ENCODE data around the gene ZNF532. TPM values are rescaled to one million over a fixed set of nuclear protein-coding genes. Genes with fewer than 3 reads are reported as not detected.
A peak's percentile ranks its signal among the peaks of the same experiment; 100 is the strongest.

Gene ZNF532
- total RNA-seq, 6 donors from 2014 or later: 35.6 to 76.5 (median 42.9) TPM

DNA sequence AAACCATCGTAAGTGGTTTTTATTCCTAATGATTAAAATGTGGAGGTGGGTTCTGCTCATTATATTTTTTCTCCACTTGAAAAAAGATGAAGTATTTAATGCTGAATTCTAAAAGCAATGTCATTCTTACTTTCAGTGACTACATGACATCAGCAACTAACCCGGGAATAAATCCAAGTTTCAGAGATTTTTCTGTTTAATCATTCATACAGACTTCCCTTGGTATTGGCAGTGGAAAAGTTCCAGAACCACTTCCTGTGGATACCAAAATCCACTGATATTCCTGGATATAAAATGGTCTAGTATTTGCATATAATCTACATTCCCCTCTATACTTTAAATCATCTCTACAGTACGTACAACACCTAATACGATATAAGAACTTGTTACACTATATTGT lies 128.6 kb downstream of the ZNF532 start:
- Histone ChIP-seq H3K9me3 (no peaks in the 10 kb centered on the region), H3K36me3 (no peaks in the 10 kb centered on the region), H3K27ac (peak overlapping the region in 3 of 4 donors; percentile 67 to 75 (median 69)), H3K27me3 (no peaks in the 10 kb centered on the region), H3K4me1 (peaks cover 12 to 39% (median 16%) of the 10 kb centered on the region in 4 donors), H3K4me3 (no peak overlapping the region)
- TF ChIP-seq POLR2AphosphoS5 (IDR thresholded peaks at IDR 0.05): no peak
- no peak for TF ChIP-seq POLR2A (IDR thresholded peaks at IDR 0.05)
- no peak for TF ChIP-seq EP300 (IDR thresholded peaks at IDR 0.05)
- no peak for TF ChIP-seq CTCF (IDR thresholded peaks at IDR 0.05)
- DNase-seq (no peak), ATAC-seq (ENCODE audit: low FRiP score in 2 of 2) (no peak)
- WGBS, 2 donors: 33 to 36% methylated on average over 4 of the region's 4 CpGs

- no peaks in the 10 kb centered on the region for H3K9me3 ChIP-seq
- TF ChIP-seq EP300 (IDR thresholded peaks at IDR 0.05) (no peak), CTCF (IDR thresholded peaks at IDR 0.05) (no peak), POLR2A (IDR thresholded peaks at IDR 0.05) (no peak), POLR2AphosphoS5 (IDR thresholded peaks at IDR 0.05) (no peak)
- H3K27me3 ChIP-seq: no peaks in the 10 kb centered on the region
- no peak for ATAC-seq (ENCODE audit: low FRiP score in 2 of 2)
- H3K4me1 ChIP-seq: peaks cover 12 to 39% (median 16%) of the 10 kb centered on the region in 4 donors
- peak overlapping the region in 2 of 4 donors; percentile 31 to 53 for H3K27ac ChIP-seq
- H3K4me3 ChIP-seq: no peak overlapping the region
- no peak for DNase-seq
- 72 to 79% methylated on average over 5 of the region's 5 CpGs for WGBS, 2 donors
- no peaks in the 10 kb centered on the region for H3K36me3 ChIP-seq
Measured at GRCh38 chr18:58995663-58996062, 131.0 kb downstream of the ZNF532 start.

DNA sequence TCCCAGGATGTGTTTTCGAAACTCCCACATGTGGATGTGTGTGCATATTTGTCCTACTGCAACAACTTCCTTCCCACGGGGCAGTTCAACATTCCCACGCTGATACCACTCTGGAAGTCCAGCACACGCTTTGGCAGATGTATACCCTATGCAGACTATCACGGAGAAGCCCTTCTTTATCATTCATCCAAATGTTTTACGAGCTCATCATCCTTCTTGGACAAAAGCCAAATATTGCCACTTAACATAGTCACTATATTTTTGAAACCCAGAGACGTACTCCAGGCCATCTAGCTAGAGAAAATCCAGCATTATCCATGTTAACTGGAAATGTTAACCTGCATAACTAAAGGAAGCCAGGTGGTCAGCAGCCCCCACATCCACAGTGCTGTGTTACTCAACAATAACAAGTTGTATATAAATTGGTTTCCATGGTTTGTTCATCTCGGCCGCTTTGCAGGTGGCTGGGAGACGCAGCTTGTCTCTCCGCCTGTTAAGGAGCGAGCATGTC lies 131.5 kb downstream of the ZNF532 start:
- Histone ChIP-seq H3K36me3 (no peaks in the 10 kb centered on the region), H3K4me3 (no peak overlapping the region), H3K4me1 (peaks cover 12 to 39% (median 16%) of the 10 kb centered on the region in 4 donors), H3K27ac (peak overlapping the region in 2 of 4 donors; percentile 31 to 53), H3K27me3 (no peaks in the 10 kb centered on the region), H3K9me3 (no peaks in the 10 kb centered on the region)
- no peak for DNase-seq
- ATAC-seq (ENCODE audit: low FRiP score in 2 of 2): no peak
- no peak for TF ChIP-seq CTCF (IDR thresholded peaks at IDR 0.05)
- peak; percentile 10 to 34 for TF ChIP-seq POLR2AphosphoS5 (IDR thresholded peaks at IDR 0.05)
- no peak for TF ChIP-seq POLR2A (IDR thresholded peaks at IDR 0.05)
- TF ChIP-seq EP300 (IDR thresholded peaks at IDR 0.05): no peak
- WGBS, 2 donors: 62 to 66% methylated on average over 12 of the region's 12 CpGs

DNA sequence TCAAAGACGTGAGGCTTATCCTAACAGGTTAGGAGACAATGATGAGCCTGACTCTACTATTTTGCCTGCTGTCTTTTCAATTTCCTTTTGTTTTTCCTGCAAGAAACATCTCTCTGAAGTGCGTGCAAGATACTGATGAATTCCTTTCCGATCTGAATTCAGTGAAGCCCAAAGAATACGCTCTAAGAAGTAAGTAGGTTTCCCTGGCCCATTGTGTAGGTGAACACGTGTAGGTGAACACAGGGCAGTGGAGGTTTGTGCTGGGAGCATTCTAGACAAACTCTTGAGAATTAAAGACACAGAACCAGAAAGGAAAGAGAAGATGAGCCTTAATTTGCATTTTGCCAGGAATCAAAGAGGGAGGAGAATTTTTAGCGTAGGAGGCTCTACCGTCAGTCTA lies 132.0 kb downstream of the ZNF532 start:
- TF ChIP-seq CTCF (IDR thresholded peaks at IDR 0.05) (no peak), POLR2AphosphoS5 (IDR thresholded peaks at IDR 0.05) (no peak), EP300 (IDR thresholded peaks at IDR 0.05) (no peak)
- Histone ChIP-seq H3K27me3 (no peaks in the 10 kb centered on the region), H3K4me1 (peaks cover 10 to 35% (median 16%) of the 10 kb centered on the region in 4 donors), H3K36me3 (no peaks in the 10 kb centered on the region), H3K4me3 (no peak overlapping the region), H3K9me3 (no peaks in the 10 kb centered on the region), H3K27ac (peak overlapping the region in 3 of 4 donors; percentile 31 to 57 (median 53))
- no peak for ATAC-seq (ENCODE audit: low FRiP score in 2 of 2)
- no peak for DNase-seq
- 77 to 85% methylated on average over 7 of the region's 7 CpGs for WGBS, 2 donors

DNA sequence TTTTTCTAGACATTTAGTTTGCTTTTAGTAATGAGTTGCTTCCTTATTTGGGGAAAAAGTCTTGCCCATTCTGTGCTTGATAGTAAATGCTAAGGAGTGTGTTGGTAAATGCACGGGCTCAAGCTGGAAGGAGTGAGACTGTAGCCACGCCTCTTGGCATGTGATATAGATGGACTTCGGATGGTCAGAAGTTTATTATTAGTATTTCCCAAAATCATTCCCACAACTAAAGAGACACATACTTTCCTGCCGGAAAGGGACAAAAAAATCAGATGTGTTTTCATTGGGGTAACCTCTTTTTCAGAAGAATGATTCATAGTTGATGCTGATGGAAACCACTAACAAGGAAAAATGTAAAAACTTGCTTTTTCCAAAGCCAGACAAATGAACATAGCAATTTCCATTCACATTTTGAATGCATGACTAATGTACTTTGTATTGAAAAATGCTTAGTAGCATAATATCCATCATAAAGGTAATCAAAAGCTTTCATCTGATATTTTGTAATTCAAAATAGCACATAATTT lies 133.2 kb downstream of the ZNF532 start:
- no peaks in the 10 kb centered on the region for H3K36me3 ChIP-seq
- H3K4me1 ChIP-seq: peaks cover 0 to 23% (median 9%) of the 10 kb centered on the region in 4 donors
- peak overlapping the region; percentile 53 to 65 (median 59) for H3K27ac ChIP-seq
- H3K27me3 ChIP-seq: no peaks in the 10 kb centered on the region
- ATAC-seq (ENCODE audit: low FRiP score in 2 of 2) (peak; percentile 46 to 61), DNase-seq (no peak)
- TF ChIP-seq POLR2AphosphoS5 (IDR thresholded peaks at IDR 0.05): peak; percentile 40 to 56
- TF ChIP-seq CTCF (IDR thresholded peaks at IDR 0.05): no peak
- peak in 2 of 4 donors; percentile 34 to 80 for TF ChIP-seq EP300 (IDR thresholded peaks at IDR 0.05)
- H3K4me3 ChIP-seq: no peak overlapping the region
- 62 to 75% methylated on average over 4 of the region's 4 CpGs for WGBS, 2 donors
- no peaks in the 10 kb centered on the region for H3K9me3 ChIP-seq

All from upper lobe of left lung (tissue), 6 donors.